Head of caudate nucleus (tissue), 42 donors: ENCODE data around the gene CLCNKA.

Source experiments
- DNase-seq, 42 donors: peaks; one replicate each; pipeline versions ENCODE4 v3.0.0 to v3.0.0-alpha.2; 2020 to 2021; ENCODE audit warnings: mixed read lengths in 7 of 42
- intact Hi-C: fragments of 100-400 bp; cut with DNase I; formaldehyde crosslinking; loops from one replicate; pipeline ENCODE4 v1.15.0; 2022

CLCNKA gene

GRCh38 chr1:16082283-16083038 lies 60.6 kb downstream of the CLCNKA start:
- DNase-seq, result peak in 28 of 42 donors; percentile 31 to 77 (median 52)
- intact Hi-C loops, result loop anchor here (10.0 kb wide), 1 partner anchor 282 kb away; the partner anchor contains the start of gene SZRD1

- no peak for DNase-seq
Measured at GRCh38 chr1:16083486-16083885, 61.6 kb downstream of the CLCNKA start.

More at GRCh38 chr1:16083486-16083885, 61.6 kb downstream of the CLCNKA start:
- intact Hi-C loops, result loop anchor here (10.0 kb wide), 1 partner anchor 281 kb away; the partner anchor contains the start of gene SZRD1
